ENCODE measurements around the gene DDX17.

DDX17 gene

GRCh38 chr22:38465673-38466490, 40.2 kb downstream of the DDX17 start:
- DNase-seq = peak; percentile 43

- DNase-seq = no peak
Measured at GRCh38 chr22:38464992-38465672, 41.0 kb downstream of the DDX17 start.

GRCh38 chr22:38462960-38463784, 42.9 kb downstream of the DDX17 start:
- no peak for DNase-seq

GRCh38 chr22:38461414-38462081, 44.6 kb downstream of the DDX17 start:
- DNase-seq = peak; percentile 78

- no peak for DNase-seq
Measured at GRCh38 chr22:38461057-38461413, 45.1 kb downstream of the DDX17 start.

- no peak for DNase-seq
Measured at GRCh38 chr22:38460426-38460840, 45.7 kb downstream of the DDX17 start.

- DNase-seq = no peak
Measured at GRCh38 chr22:38456841-38457699, 49.0 kb downstream of the DDX17 start.

GRCh38 chr22:38456272-38456835, 49.8 kb downstream of the DDX17 start:
- no peak for DNase-seq

GRCh38 chr22:38455530-38456271, 50.4 kb downstream of the DDX17 start:
- DNase-seq = peak; percentile 26

- no peak for DNase-seq
Measured at GRCh38 chr22:38455076-38455529, 51.0 kb downstream of the DDX17 start, which contains the start of gene KCNJ4. Gene KCNJ4, minus strand, starts transcription at chr22:38455199. Its CDS starts 27,067 bp downstream, at chr22:38428132.

GRCh38 chr22:38454353-38455075, 51.6 kb downstream of the DDX17 start:
- no peak for DNase-seq

- no peak for DNase-seq
Measured at GRCh38 chr22:38453996-38454352, 52.1 kb downstream of the DDX17 start.

GRCh38 chr22:38453066-38453672, 52.9 kb downstream of the DDX17 start:
- DNase-seq = no peak

- peak; percentile 40 for DNase-seq
Measured at GRCh38 chr22:38452373-38453065, 53.6 kb downstream of the DDX17 start.

- DNase-seq = no peak
Measured at GRCh38 chr22:38451864-38452263, 54.2 kb downstream of the DDX17 start.

GRCh38 chr22:38451404-38451803, 54.7 kb downstream of the DDX17 start:
- DNase-seq = no peak

- no peak for DNase-seq
Measured at GRCh38 chr22:38450234-38450797, 55.8 kb downstream of the DDX17 start.

- no peak for DNase-seq
Measured at GRCh38 chr22:38449776-38450175, 56.3 kb downstream of the DDX17 start.

All from fibroblast of skin of abdomen (primary cell).